Uterus (tissue), 4 donors: ENCODE data around the gene JAKMIP2. TPM values are rescaled to one million over a fixed set of nuclear protein-coding genes. Genes with fewer than 3 reads are reported as not detected.
"Not testable (repeated sequence)": the region's sequence is repeated elsewhere in the genome, so short reads cannot be mapped to it uniquely, and the experiment has no call there.

ENCODE experiments used
- DNase-seq, 2 donors: peaks; one replicate each; pipeline ENCODE4 v3.0.0-alpha.2; 2019 to 2020
- H3K27ac ChIP-seq, 2 donors: fragments of 200-600 bp; sonication (generic); 1 replicate in 1 of 2; 2 replicates in 1 of 2; pipeline ENCODE4 v1.5.1; 2016 to 2018
- H3K27me3 ChIP-seq, 2 donors: fragments of 200-600 bp; sonication (generic); one replicate each; pipeline ENCODE4 v1.5.1; 2018 to 2019; ENCODE audit warnings: control low read depth in 1 of 2
- H3K36me3 ChIP-seq, 2 donors: fragments of 200-600 bp; sonication (generic); one replicate each; pipeline ENCODE4 v1.5.1; 2019; ENCODE audit warnings: control low read depth in 1 of 2
- H3K4me1 ChIP-seq, 2 donors: fragments of 200-600 bp; sonication (generic); one replicate each; pipeline ENCODE4 v1.5.1; 2018 to 2019; ENCODE audit warnings: control low read depth in 1 of 2
- H3K4me3 ChIP-seq, 2 donors: fragments of 200-600 bp; sonication (generic); 1 replicate in 1 of 2; 2 replicates in 1 of 2; pipeline ENCODE4 v1.5.1; 2018 to 2019; ENCODE audit warnings: mild to moderate bottlenecking in 1 of 2
- H3K9me3 ChIP-seq, 2 donors: fragments of 200-600 bp; sonication (generic); one replicate each; pipeline ENCODE4 v1.5.1; 2019; ENCODE audit warnings: control low read depth in 1 of 2
- POLR2A ChIP-seq, 2 donors: fragments of 450-650 bp; IDR thresholded peaks; one replicate each; pipeline ENCODE4 v1.6.1; 2016; ENCODE audit warnings: antibody characterized with exemption in 2 of 2, mild to moderate bottlenecking in 1 of 2, moderate library complexity in 1 of 2
- intact Hi-C: fragments of 100-400 bp; cut with DNase I; formaldehyde crosslinking; loops from one replicate; pipeline ENCODE4 v1.15.1; 2023; ENCODE audit warnings: low total_unique reads
- total RNA-seq, 4 donors: library from RNA; depleted of rRNA in 3 of 4; stranded (reverse); fragments of >200 nt in 3 of 4; gene quantifications; one replicate each; pipeline versions ENCODE4 v1.1.0 to v1.2.4, GENCODE V29; 2014 to 2023
- TF ChIP-seq, protein P1 (sequence below), 4 experiments: fragments of 200-600 bp in 2 of 4; fragments of 450-650 bp in 2 of 4; sonication (generic) in 2 of 4; IDR thresholded peaks; one replicate each; pipeline ENCODE4 v1.5.1; 2016 to 2019; ENCODE audit warnings: antibody characterized with exemption in 4 of 4, mild to moderate bottlenecking in 2 of 4, moderate library complexity in 1 of 4
- donor health status: DM: yes; HTN: yes; CAD: no.

JAKMIP2 gene
- total RNA-seq, 4 donors from 2014 or later, result 0.29 to 9.3 (median 5.0) TPM

DNA sequence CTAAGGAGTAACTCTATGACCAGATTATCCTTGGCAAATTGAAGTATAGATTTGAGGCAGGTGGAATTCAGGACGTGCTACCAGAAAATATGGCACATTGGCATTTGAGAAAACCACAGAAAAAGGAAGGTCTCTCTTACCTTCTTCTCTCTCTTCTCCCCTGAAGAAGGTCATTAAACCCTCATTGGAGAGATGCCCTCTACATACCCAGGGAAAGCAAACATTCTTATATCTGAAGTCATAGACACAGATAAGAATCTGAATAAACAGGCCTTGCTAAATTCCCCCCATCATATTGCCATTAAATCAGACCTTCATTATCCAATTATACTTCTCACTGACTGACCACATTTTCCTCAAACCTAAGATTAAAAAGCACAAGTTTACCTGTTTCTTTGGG is 31.2 kb upstream of the JAKMIP2 start:
- TF ChIP-seq, protein P1, sequence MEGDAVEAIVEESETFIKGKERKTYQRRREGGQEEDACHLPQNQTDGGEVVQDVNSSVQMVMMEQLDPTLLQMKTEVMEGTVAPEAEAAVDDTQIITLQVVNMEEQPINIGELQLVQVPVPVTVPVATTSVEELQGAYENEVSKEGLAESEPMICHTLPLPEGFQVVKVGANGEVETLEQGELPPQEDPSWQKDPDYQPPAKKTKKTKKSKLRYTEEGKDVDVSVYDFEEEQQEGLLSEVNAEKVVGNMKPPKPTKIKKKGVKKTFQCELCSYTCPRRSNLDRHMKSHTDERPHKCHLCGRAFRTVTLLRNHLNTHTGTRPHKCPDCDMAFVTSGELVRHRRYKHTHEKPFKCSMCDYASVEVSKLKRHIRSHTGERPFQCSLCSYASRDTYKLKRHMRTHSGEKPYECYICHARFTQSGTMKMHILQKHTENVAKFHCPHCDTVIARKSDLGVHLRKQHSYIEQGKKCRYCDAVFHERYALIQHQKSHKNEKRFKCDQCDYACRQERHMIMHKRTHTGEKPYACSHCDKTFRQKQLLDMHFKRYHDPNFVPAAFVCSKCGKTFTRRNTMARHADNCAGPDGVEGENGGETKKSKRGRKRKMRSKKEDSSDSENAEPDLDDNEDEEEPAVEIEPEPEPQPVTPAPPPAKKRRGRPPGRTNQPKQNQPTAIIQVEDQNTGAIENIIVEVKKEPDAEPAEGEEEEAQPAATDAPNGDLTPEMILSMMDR (IDR thresholded peaks at IDR 0.05), result no peak
- TF ChIP-seq POLR2A (IDR thresholded peaks at IDR 0.05), result no peak
- intact Hi-C loops, result no loop called here
- H3K9me3 ChIP-seq, result no peaks in the 10 kb centered on the region
- H3K27ac ChIP-seq, result no peak overlapping the region
- H3K4me1 ChIP-seq, result no peaks in the 10 kb centered on the region
- H3K36me3 ChIP-seq, result no peaks in the 10 kb centered on the region
- H3K4me3 ChIP-seq, result no peak overlapping the region
- no peak for DNase-seq
- H3K27me3 ChIP-seq, result no peaks in the 10 kb centered on the region

DNA sequence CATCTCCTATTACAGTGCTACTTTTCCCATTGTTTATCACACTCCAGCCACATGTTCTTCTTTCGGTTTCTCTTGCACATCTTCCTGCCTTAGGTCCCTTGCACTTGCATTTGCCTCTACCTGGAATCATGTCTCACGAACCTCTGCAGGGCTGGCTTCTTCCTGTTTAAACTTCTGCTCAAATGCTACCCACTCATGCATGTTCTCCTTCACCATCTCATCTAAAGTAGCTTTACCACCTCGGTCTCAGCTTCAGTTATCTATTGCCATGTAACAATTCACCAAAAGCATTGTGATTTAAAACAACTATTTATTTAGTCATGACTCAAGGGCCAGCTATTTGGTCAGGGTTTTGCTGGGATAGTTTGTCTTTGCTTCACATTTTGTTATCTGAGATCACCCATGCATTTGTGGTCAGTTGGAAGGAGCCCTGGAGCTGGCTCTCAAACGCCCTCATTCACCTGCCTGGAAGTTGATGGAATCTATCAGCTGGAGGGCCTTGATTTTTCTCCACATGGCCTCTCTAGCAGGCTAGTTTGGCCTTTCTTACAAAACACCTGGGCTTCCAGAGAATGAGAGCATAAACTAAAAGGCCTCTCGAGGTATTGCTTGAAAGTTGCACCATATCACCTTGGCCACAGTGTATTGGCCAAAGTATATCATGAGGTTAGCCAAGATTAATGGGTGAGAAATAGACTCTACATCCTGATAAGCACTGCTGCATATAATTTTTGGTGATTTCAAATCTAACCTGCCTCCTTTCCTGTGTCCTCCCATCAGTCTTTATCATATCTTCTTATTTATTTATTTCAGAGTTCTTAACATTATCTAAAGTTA is 27.5 kb upstream of the JAKMIP2 start:
- TF ChIP-seq POLR2A (IDR thresholded peaks at IDR 0.05), result no peak
- TF ChIP-seq, protein P1 (IDR thresholded peaks at IDR 0.05), result no peak
- Histone ChIP-seq H3K27me3 (no peaks in the 10 kb centered on the region), H3K4me1 (no peaks in the 10 kb centered on the region), H3K9me3 (no peaks in the 10 kb centered on the region), H3K36me3 (no peaks in the 10 kb centered on the region), H3K27ac (no peak overlapping the region), H3K4me3 (no peak overlapping the region)
- no peak for DNase-seq
- intact Hi-C loops, result no loop called here

DNA sequence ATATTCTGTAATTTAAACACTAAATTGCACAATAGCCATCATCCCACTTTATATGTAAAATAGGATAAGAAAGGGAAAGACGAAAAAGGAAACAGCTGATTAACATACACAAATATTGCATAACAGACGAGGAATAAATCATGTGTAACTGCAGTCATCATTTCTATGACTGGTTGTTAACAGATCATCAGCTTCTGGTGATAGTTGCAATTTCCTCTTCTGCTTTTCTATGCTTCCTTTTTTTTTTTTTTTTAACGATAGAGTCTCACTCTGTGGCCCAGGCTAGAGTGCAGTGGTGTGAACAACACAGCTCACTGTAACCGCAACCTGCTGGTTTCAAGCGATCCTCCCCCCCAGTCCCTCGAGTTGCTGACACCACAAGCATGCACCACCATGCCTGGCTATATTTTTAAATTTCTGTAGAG is 22.5 kb upstream of the JAKMIP2 start:
- intact Hi-C loops, result no loop called here
- H3K36me3 ChIP-seq, result no peaks in the 10 kb centered on the region
- H3K27ac ChIP-seq, result no peak overlapping the region
- no peaks in the 10 kb centered on the region for H3K27me3 ChIP-seq
- DNase-seq, result no peak
- H3K4me3 ChIP-seq, result no peak overlapping the region
- TF ChIP-seq, protein P1 (IDR thresholded peaks at IDR 0.05), result no peak
- TF ChIP-seq POLR2A (IDR thresholded peaks at IDR 0.05), result no peak
- H3K4me1 ChIP-seq, result no peaks in the 10 kb centered on the region
- H3K9me3 ChIP-seq, result no peaks in the 10 kb centered on the region

DNA sequence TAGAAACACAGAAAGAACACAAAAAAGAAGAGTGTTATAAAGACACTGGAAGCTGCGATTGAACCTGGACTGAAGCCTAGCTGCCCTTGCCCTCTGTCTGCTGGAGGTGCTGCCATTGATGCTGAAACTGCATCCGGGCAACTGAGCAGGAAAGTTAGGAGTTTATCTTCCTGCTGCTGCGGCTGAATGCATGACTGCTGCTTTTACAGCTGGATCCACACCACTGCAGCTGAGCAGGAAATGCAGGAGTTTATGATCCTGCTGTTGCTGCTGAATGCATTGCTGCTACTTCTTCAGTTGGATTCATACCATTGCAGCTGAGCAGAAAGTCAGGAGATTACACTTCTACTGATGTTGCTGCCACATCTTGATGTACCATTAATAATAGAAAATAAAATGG is 21.8 kb upstream of the JAKMIP2 start:
- intact Hi-C loops, result no loop called here
- TF ChIP-seq, protein P1 (IDR thresholded peaks at IDR 0.05), result no peak
- no peak for TF ChIP-seq POLR2A (IDR thresholded peaks at IDR 0.05)
- Histone ChIP-seq H3K36me3 (no peaks in the 10 kb centered on the region), H3K27ac (no peak overlapping the region), H3K4me1 (no peaks in the 10 kb centered on the region), H3K4me3 (no peak overlapping the region), H3K27me3 (no peaks in the 10 kb centered on the region), H3K9me3 (no peaks in the 10 kb centered on the region)
- no peak for DNase-seq

DNA sequence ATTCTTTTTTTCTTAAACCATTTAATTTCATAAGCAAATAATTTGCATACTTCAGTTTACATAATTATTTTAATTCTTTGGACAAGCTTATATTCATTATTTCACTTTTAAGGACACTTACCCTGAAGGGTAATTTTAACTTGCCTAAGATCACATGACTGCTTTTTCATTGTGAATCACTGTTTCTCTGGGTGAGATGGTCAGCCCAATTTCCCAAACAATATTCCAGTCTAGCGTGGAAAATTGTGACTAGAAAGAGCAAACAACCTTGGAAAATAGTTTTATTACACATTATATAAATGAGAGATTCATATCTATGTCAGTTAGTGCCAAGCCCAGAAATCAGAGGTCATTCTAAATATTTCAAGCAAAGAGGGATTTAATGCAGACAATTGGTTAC is 21.4 kb upstream of the JAKMIP2 start:
- H3K27me3 ChIP-seq, result no peaks in the 10 kb centered on the region
- no peak overlapping the region for H3K4me3 ChIP-seq
- H3K9me3 ChIP-seq, result no peaks in the 10 kb centered on the region
- H3K36me3 ChIP-seq, result no peaks in the 10 kb centered on the region
- intact Hi-C loops, result no loop called here
- no peak for DNase-seq
- no peak overlapping the region for H3K27ac ChIP-seq
- no peaks in the 10 kb centered on the region for H3K4me1 ChIP-seq
- no peak for TF ChIP-seq POLR2A (IDR thresholded peaks at IDR 0.05)
- TF ChIP-seq, protein P1 (IDR thresholded peaks at IDR 0.05), result no peak

DNA sequence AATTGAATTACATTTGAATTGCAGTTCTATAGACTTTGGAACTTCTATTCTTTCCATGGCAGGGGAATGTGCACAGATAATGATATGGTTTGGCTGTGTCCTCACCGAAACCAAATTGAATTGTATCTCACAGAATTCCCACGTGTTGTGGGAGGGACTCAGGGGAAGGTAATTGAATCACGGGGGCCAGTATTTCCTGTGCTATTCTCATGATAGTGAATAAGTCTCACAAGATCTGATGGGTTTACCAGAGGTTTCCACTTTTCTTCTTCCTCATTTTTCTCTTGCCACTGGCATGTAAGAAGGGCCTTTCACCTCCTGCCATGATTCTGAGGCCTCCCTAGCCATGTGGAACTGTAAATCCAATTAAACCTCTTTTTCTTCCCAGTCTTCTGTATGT is 20.6 kb upstream of the JAKMIP2 start:
- H3K9me3 ChIP-seq, H3K27ac ChIP-seq, H3K4me3 ChIP-seq, H3K27me3 ChIP-seq, H3K4me1 ChIP-seq, intact Hi-C loops, H3K36me3 ChIP-seq, DNase-seq: not testable (repeated sequence)
